Measurements from ENCODE around the gene DNAJC13.
"Not testable (repeated sequence)": the region's sequence is repeated elsewhere in the genome, so short reads cannot be mapped to it uniquely, and the experiment has no call there.

DNAJC13 gene

DNA sequence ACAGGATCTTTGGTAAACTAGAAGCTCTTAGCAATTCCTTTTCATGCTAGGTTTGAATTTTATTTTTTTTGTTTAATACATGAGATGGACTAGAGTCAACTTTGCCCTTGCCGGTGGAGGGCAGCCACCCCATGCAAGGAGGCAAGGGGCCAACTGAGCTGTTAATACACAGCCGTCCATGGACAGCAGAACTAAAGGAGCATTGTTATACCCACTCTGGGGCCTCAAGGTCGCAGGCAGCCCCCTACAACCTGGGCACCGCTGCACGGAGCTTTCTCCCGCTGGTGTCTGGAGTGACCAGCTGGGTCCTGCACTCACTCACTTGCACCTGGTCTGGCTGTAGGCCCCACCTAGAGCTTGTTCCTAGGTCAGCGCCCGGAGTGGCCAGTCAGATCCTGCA is 131.9 kb downstream of the DNAJC13 start:
- no peak for DNase-seq

- no peak for DNase-seq
Measured at GRCh38 chr3:132549890-132550578, 132.7 kb downstream of the DNAJC13 start.

DNA sequence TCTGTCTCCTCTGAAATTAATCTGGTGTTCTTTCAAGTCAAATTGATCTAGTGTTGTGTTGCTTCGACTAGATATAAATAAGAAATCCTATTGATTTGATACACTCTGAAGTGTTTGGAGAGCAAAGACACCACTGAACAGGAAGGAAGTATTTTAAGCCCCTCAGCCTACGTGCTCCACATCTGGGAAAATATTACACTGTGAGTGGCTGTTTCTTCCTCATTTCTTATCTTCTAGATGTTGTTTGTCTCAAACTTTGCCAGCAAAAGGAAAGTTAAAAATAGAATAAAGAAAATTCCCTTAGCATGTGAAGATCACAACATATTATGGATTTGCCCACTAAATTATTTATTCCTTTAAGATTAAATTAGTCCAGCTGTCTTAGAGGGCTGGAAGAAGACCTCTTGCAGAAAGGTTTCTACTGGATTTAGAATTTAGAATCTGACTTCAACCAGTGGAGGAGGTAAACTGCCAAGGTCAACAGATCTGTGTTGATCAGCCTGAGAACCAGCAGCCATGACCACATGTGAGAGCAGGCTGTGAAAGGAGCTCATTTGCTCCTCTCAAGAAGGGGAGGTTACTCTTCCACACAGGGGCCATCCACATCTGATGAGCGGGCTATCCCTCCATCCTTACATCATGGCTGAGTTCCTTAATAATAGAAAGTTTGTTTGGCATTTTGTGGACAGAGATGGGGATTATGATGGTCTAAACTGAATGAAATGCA is 133.4 kb downstream of the DNAJC13 start:
- DNase-seq = no peak

GRCh38 chr3:132553826-132554225 is 136.5 kb downstream of the DNAJC13 start:
- no peak for DNase-seq

GRCh38 chr3:132554437-132554836 is 137.1 kb downstream of the DNAJC13 start:
- no peak for DNase-seq

DNA sequence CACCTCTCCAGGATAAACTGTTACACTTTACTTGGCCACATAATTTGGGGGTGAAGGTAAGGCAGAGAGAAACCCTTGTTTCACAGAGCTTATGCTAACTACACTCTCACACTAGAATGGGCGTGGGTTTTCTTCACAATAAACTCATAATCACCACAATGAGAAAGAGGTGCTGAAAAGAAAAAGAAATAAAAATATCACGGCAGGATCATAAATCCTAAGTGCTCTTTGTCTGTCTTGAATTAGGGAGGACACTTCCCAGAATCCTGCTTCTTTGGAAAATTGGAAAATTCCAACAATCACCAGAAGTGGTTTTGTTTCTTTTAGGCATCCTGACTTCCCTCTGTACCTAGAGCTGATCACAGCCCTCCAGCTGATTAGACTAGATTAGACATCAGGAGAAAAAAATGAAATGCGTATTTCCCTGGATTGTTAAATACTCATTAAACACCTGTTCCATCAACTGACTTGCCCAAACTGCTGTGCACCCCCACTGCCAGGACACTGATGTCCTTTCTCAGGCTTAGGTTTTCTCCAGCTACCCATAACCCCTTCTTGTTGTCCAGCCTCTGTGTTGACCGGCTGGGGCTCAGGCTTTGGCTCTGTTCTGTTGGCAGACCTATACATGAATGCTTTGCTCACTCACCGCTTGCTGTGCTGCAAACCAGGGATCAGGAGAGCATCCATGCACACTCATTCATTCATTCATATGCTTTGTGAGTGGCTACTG is 138.2 kb downstream of the DNAJC13 start:
- DNase-seq = no peak

GRCh38 chr3:132556036-132556386 is 138.7 kb downstream of the DNAJC13 start:
- DNase-seq = not testable (repeated sequence)

DNA sequence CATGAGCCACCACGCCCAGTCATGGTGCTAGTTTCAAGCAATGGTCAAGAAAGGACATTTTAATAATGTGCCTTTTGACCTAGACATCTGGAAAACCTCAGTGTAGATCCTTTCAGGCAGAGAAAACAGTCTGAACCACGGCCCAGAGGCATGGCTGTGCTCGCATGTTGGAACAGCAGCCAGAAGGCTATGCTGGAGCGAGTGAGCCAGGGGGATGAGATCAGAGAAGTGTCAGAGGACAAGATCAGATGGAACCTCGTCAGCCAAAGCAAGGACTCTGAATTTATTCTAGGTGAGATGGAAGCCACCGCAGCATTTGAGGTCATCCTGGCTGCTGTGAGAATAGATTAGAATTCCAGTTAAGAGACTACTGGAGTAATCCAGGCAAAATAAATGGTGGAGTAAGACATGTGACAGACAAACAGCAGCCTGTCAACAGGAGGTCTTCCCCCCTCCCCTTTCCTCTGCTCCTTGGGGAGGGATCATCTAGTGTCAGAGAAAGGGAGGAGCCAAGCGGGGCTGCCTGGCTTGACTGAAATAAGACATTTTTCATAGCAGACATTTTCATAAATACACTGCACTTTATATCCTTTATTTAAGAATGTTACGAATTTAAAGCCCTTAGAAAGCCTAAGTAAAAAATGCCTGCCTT is 139.3 kb downstream of the DNAJC13 start:
- DNase-seq = no peak

DNA sequence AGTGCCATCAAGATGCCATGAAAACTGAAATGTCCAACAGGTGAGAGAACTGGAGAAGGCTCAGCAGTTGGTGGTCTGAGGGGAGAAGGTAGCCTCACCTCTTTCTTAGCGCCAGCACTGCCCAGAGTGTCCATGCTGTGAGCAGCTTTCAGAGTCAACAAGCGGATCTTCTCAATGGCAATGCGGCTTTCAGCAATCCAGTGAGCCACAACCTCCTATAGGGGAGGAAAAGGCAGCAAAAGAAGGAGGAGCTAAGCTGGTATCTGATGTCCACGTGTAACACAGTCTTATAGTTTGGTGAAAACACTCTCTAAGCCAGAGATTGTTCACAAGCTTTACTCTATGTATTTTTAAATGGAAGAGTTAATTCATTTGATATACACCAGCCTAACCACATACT is 143.7 kb downstream of the DNAJC13 start:
- DNase-seq = no peak

DNA sequence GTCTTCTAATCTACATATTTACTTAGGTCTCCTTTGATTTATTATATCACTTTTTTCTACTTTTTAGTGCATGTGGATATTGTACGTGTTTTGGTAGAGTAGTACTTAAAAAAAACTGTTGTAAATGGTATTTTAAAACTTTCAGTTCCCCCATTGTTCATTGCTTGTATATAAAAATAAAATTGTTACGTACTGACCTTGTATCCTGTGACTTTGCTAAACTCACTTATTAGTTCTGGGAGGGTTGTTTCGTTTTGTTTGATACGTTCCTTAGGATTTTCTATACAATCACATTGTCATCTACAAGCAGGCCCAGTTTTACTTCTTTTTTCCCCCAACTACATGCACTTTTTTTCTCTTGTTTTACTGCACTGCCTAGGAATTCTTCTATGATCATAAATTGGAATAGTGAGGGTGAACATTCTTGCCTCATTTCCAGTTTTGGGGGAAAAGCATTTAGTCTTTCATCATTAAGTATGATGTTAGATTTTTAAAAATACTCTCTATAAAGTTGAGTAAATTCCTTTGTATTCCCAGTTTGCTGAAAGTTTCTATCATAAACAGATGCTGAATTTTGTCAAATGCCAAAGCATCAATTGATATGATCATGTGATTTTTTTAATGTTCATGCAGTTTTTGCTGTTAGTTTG is 146.2 kb downstream of the DNAJC13 start:
- no peak for DNase-seq

DNA sequence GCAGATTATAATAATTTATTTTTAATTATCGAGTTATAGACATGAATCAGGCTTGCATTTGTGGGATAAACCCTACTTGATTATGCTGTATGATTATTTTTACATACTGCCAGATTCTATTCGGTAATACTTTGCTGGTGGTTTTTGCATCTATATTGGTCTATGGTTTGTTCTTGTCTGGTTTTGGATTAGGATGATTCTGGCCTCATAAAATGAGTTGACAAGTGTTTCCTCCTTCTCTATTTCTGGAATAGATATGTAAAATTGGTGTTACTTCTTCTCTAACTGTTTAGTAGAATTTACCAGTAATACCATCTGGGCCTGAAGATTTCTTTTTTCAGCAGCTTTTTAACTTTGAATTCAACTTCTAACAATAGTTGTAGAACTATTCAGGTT is 146.8 kb downstream of the DNAJC13 start:
- DNase-seq = no peak

- DNase-seq = no peak
Measured at GRCh38 chr3:132568422-132568821, 151.1 kb downstream of the DNAJC13 start.

DNA sequence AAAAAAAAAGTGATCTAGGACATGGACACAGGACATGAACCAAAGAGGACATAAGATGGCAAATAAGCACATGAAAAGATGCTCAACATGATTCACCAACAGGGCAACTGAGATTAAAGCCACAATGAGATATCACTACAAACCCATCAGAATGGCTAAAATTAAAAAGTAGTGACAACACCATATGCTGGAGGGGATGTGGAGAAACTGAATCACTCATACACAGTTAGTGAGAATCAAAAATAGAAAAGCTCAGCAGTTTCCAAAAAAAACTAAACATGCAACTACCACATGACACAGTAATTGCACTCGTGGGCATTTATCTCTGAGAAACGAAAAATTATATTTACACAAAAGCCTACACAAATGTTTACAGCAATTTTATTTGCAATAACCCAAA is 151.9 kb downstream of the DNAJC13 start:
- DNase-seq = no peak

- DNase-seq = no peak
Measured at GRCh38 chr3:132569580-132569979, 152.3 kb downstream of the DNAJC13 start.

DNA sequence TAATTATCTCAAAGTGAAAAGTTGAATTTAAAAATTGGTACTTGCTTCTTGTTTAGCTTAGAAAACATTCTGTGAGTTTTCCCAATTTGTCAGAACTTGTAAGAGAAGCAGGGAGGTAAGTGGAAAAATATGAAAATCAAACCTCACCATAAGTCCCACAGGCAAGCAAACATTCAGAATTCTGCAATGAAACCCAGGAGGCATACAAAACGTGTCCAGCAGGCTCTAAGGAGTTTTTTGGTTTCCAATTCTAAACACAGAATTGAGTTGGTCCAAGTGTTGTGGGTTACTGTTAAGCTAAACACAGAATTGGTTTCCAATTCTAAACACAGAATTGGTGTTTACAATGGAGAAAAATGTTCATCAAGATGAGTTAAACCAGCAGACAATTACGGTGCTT is 152.7 kb downstream of the DNAJC13 start:
- DNase-seq = no peak

GRCh38 chr3:132573797-132574211 is 156.5 kb downstream of the DNAJC13 start:
- no peak for DNase-seq

DNA sequence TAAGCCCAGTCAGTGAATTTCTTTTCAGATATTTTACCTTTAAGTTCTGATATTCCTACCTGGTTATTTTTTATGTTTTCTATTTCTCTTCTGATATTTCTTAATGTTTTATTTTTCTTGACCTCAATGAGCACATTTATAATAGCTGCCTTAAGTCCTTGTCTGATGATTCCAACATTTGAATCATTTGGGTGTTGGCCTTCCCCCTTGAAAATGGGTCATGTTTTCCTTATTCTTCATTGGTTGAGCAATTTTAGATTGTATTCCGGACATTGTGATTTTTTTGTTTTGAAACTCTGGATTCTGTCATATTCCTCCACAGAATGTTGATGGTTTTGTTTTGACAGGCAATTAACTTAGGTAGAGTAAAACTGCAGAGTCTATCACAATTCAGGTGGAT is 170.1 kb downstream of the DNAJC13 start:
- no peak for DNase-seq

All from stimulated activated CD4-positive, alpha-beta T cell treated with anti-CD3 and anti-CD28 coated beads, Interleukin-1b, Interleukin-23, amount 100 ng/mL, for 48 hours (primary cell).